ENCODE data around the gene MEIG1. TPM values are rescaled to one million over a fixed set of nuclear protein-coding genes. Genes with fewer than 3 reads are reported as not detected.
"Not testable (repeated sequence)": the region's sequence is repeated elsewhere in the genome, so short reads cannot be mapped to it uniquely, and the experiment has no call there.

Gene MEIG1
- total RNA-seq, 1 donor from 2014 or later = not detected

- peaks cover 13% of the 10 kb centered on the region for H3K4me1 Mint-ChIP-seq
- not testable (repeated sequence) for H3F3A ChIP-seq (ENCODE audit: low read depth); H3K27ac Mint-ChIP-seq; H2AFZ ChIP-seq (replicated peaks); H3K36me3 Mint-ChIP-seq; H3K9me3 ChIP-seq (ENCODE audit: low read depth); H3K4me3 Mint-ChIP-seq; H3K9me3 Mint-ChIP-seq; H3K27me3 Mint-ChIP-seq (ENCODE audit: insufficient read depth, low read depth); H3K79me2 ChIP-seq (ENCODE audit: low read depth); H3K4me1 ChIP-seq; H3K4me3 ChIP-seq; H3K9ac ChIP-seq; H3K4me2 ChIP-seq; H3K27ac ChIP-seq; H3K27me3 ChIP-seq; H3K36me3 ChIP-seq; H4K20me1 ChIP-seq (ENCODE audit: low read depth)
- DNase-seq (ENCODE audit: low spot score) = peak; percentile 75
- peak; percentile 60 for TF ChIP-seq CTCF (IDR thresholded peaks at IDR 0.05)
Measured at GRCh38 chr10:14991035-14991749, 32.0 kb downstream of the MEIG1 start.

DNA sequence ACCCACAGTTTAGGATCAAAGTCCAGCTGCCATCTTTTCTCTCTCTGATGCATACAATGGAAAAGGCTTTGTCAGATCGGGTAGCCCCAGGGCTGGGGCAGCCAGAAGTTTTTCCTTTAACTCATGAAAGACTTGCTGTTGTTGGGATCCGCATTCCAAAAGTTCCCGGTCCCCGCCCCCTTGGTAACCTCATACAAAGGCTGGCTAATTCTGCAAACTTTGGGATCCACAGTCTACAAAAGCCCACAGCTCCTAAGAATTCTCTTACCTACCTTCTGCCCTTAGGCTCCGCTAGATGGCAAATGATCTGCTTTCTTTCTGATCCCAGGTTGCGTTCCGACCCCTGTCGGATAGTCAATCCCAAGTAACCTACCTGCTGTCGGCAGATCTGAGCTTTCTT lies 33.1 kb downstream of the MEIG1 start:
- not testable (repeated sequence) for H2AFZ ChIP-seq (replicated peaks); H3K27me3 ChIP-seq; H3K36me3 Mint-ChIP-seq; H3K79me2 ChIP-seq (ENCODE audit: low read depth); H3K4me2 ChIP-seq; H4K20me1 ChIP-seq (ENCODE audit: low read depth); H3K27me3 Mint-ChIP-seq (ENCODE audit: insufficient read depth, low read depth); H3K4me1 ChIP-seq; H3K4me3 Mint-ChIP-seq; H3F3A ChIP-seq (ENCODE audit: low read depth); H3K9me3 Mint-ChIP-seq; DNase-seq (ENCODE audit: low spot score); H3K4me3 ChIP-seq; H3K27ac Mint-ChIP-seq; H3K27ac ChIP-seq; H3K9me3 ChIP-seq (ENCODE audit: low read depth); H3K36me3 ChIP-seq; H3K9ac ChIP-seq
- peaks cover 13% of the 10 kb centered on the region for H3K4me1 Mint-ChIP-seq

DNA sequence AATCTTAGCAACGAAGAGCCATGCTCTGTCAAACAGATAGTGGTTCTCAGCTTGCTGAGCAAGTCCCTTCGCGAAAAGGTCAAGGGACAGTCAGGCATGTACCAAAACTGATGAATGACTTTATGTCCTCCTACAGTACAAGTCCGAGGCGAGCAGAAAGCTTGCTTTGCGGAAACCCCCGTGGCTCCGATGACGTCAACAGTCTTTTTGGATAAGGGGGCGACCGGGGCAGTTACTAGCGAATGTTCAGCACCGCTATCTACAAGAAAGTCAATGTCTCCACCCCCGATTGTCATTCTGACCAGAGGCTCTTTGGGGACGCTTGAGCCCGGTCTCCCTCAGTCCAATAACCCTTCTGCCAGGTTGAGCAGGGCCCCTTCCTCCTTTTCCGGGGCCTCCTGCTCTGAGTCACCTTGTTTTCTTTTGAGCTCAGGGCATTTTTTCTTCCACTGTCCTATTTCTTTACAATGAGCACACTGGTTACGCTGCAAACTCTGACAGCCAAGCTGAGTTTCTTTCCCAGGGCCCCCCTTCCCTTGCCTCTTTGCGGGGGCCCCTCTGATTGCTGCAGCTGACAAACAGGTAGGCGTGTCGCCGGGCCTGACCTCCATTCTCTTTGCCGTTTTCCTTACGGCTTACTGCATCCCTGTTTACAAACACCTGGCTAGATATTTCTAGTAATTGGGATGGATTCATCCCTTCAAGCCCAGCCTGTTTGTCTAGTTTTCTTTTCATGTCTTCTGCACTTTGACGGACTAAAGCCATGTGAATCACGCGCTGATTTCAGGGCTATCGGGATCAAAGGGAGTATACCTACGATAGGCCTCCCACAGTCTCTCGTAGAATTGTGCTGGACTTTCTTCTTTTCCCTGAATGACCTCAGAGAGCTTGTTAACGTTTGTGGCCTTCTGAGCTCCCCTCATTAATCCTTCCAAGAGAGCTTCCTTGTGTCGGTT lies 34.6 kb downstream of the MEIG1 start:
- H3K9me3 Mint-ChIP-seq; H2AFZ ChIP-seq (replicated peaks); H3K9me3 ChIP-seq (ENCODE audit: low read depth); H3K27me3 ChIP-seq; H4K20me1 ChIP-seq (ENCODE audit: low read depth); DNase-seq (ENCODE audit: low spot score); H3K4me3 Mint-ChIP-seq; H3K27ac Mint-ChIP-seq; H3K79me2 ChIP-seq (ENCODE audit: low read depth); H3K27me3 Mint-ChIP-seq (ENCODE audit: insufficient read depth, low read depth); H3K4me1 ChIP-seq; H3F3A ChIP-seq (ENCODE audit: low read depth); H3K27ac ChIP-seq; H3K9ac ChIP-seq; H3K36me3 Mint-ChIP-seq; H3K4me3 ChIP-seq; H3K36me3 ChIP-seq; H3K4me2 ChIP-seq: not testable (repeated sequence)
- H3K4me1 Mint-ChIP-seq = peaks cover 13% of the 10 kb centered on the region

DNA sequence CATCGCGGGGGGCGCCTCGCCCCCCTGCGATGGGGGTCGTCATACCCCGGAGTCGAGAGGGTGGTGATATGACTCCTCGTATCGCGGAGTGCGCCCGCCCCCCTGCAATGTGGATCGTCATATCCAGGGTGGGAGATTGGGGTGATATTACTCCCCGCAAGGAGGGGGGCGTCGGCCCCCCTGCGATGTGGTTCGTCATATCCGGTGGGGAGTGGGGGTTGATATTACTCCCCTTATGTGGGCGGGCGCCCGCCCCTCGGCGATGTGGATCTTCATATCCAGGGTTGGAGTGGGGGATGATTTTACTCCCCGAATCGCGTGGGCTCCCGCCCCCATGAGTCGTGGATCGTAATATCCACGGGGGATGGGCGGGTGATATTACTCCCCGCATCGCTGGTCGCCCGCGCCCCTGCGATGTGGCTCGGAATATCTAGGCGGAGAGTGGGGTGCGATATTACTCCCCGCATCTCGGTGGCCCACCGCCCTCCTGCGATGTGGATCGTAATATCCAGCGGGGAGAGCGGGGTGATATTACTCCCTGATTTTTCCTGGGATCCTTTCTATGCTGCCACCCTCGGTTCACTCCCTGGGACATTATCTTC lies 36.9 kb downstream of the MEIG1 start:
- TF ChIP-seq EZH2phosphoT487 (IDR thresholded peaks at IDR 0.05) (no peak), CTCF (IDR thresholded peaks at IDR 0.05) (no peak), EZH2 (IDR thresholded peaks at IDR 0.05) (no peak)
- Histone ChIP-seq H3K79me2 (ENCODE audit: low read depth) (no peaks in the 10 kb centered on the region), H3F3A (ENCODE audit: low read depth) (no peaks in the 10 kb centered on the region), H3K9me3 (ENCODE audit: low read depth) (no peaks in the 10 kb centered on the region), H3K4me3 (no peak overlapping the region), H2AFZ (replicated peaks) (no peak overlapping the region), H3K4me2 (no peak overlapping the region), H4K20me1 (ENCODE audit: low read depth) (no peaks in the 10 kb centered on the region), H3K4me1 (no peaks in the 10 kb centered on the region), H3K36me3 (no peaks in the 10 kb centered on the region), H3K9ac (no peak overlapping the region), H3K27ac (no peak overlapping the region), H3K27me3 (no peaks in the 10 kb centered on the region)
- no peak for DNase-seq (ENCODE audit: low spot score)
- H3K36me3 Mint-ChIP-seq = no peaks in the 10 kb centered on the region
- H3K9me3 Mint-ChIP-seq = peaks cover 4% of the 10 kb centered on the region
- H3K4me1 Mint-ChIP-seq = peaks cover 13% of the 10 kb centered on the region
- H3K27me3 Mint-ChIP-seq (ENCODE audit: insufficient read depth, low read depth) = no peaks in the 10 kb centered on the region
- no peak overlapping the region for H3K27ac Mint-ChIP-seq
- H3K4me3 Mint-ChIP-seq = no peak overlapping the region

GRCh38 chr10:15013530-15013929 lies 54.3 kb downstream of the MEIG1 start:
- H4K20me1 ChIP-seq (ENCODE audit: low read depth); H3K36me3 Mint-ChIP-seq; H3K4me3 ChIP-seq; H3K36me3 ChIP-seq; H3K4me3 Mint-ChIP-seq; H3K9me3 Mint-ChIP-seq; H3F3A ChIP-seq (ENCODE audit: low read depth); H3K4me2 ChIP-seq; DNase-seq (ENCODE audit: low spot score); H3K27ac ChIP-seq; H3K79me2 ChIP-seq (ENCODE audit: low read depth); H3K27me3 Mint-ChIP-seq (ENCODE audit: insufficient read depth, low read depth); H3K27ac Mint-ChIP-seq; H3K4me1 Mint-ChIP-seq; H3K9me3 ChIP-seq (ENCODE audit: low read depth); H2AFZ ChIP-seq (replicated peaks); H3K9ac ChIP-seq; H3K27me3 ChIP-seq: not testable (repeated sequence)
- peaks cover 13% of the 10 kb centered on the region for H3K4me1 ChIP-seq
